ENCODE results near the gene OR7A10. TPM values are rescaled to one million over a fixed set of nuclear protein-coding genes. Genes with fewer than 3 reads are reported as not detected.

The OR7A10 gene
- total and polyA plus RNA-seq, 12 donors: not detected

GRCh38 chr19:14840206-14840605, 8.5 kb downstream of the OR7A10 start:
- DNase-seq: no peak
- no peaks in the 10 kb centered on the region for H3K4me1 ChIP-seq
- peaks cover 0 to 24% (median 0%) of the 10 kb centered on the region in 7 donors for H3K27me3 ChIP-seq
- no peak overlapping the region for H3K27ac ChIP-seq
- 24 to 44% methylated on average over 1 of the region's 1 CpG for whole genome bisulfite sequencing, 2 donors
- H3K9me3 ChIP-seq: peaks cover 0 to 11% (median 0%) of the 10 kb centered on the region in 11 donors
- H3K36me3 ChIP-seq: no peaks in the 10 kb centered on the region
- H3K4me3 ChIP-seq: no peak overlapping the region
- intact Hi-C loops (cut with DNase I): no loop called here
- TF ChIP-seq CTCF (IDR thresholded peaks at IDR 0.05): no peak
- no peak for ATAC-seq

GRCh38 chr19:14837391-14837790, 11.3 kb downstream of the OR7A10 start:
- TF ChIP-seq CTCF (IDR thresholded peaks at IDR 0.05): no peak
- WGBS, 2 donors: 62 to 63% methylated on average over 4 of the region's 4 CpGs
- Histone ChIP-seq H3K4me1 (no peaks in the 10 kb centered on the region), H3K36me3 (no peaks in the 10 kb centered on the region), H3K27ac (no peak overlapping the region), H3K9me3 (peaks cover 0 to 11% (median 0%) of the 10 kb centered on the region in 11 donors), H3K27me3 (peaks cover 0 to 11% (median 5%) of the 10 kb centered on the region in 7 donors), H3K4me3 (no peak overlapping the region)
- ATAC-seq (no peak), DNase-seq (no peak)
- intact Hi-C loops (cut with DNase I): no loop called here

GRCh38 chr19:14835011-14835410, 13.7 kb downstream of the OR7A10 start, which contains the start of the genes OR7A5 and OR7C1:
Gene OR7A5 (minus strand): TSS chr19:14835185. CDS start chr19:14828241, 6,944 bp downstream.
Gene OR7C1 (minus strand): TSS chr19:14835185. CDS start chr19:14800136, 35,049 bp downstream.
- Histone ChIP-seq H3K4me1 (no peaks in the 10 kb centered on the region), H3K9me3 (peaks cover 0 to 11% (median 0%) of the 10 kb centered on the region in 11 donors), H3K27me3 (peaks cover 0 to 7% (median 5%) of the 10 kb centered on the region in 7 donors), H3K27ac (peak within 1 kb of the TSS in 2 of 10 donors; percentile 9 to 49), H3K4me3 (no peak within 1 kb of the TSS), H3K36me3 (no peaks in the 10 kb centered on the region)
- no peak for TF ChIP-seq CTCF (IDR thresholded peaks at IDR 0.05)
- peak in 5 of 8 donors; percentile 22 to 69 (median 57) for ATAC-seq
- DNase-seq: no peak
- intact Hi-C loops (cut with DNase I): no loop called here
- WGBS, 2 donors: 8 to 14% methylated on average over 1 of the region's 1 CpG

GRCh38 chr19:14830702-14831101, 18.0 kb downstream of the OR7A10 start:
- no peak for TF ChIP-seq CTCF (IDR thresholded peaks at IDR 0.05)
- Histone ChIP-seq H3K27ac (no peak overlapping the region), H3K4me1 (no peaks in the 10 kb centered on the region), H3K9me3 (no peaks in the 10 kb centered on the region), H3K36me3 (no peaks in the 10 kb centered on the region), H3K4me3 (no peak overlapping the region), H3K27me3 (peaks cover 0 to 17% (median 5%) of the 10 kb centered on the region in 7 donors)
- WGBS, 2 donors: 23 to 42% methylated on average over 4 of the region's 4 CpGs
- DNase-seq (no peak), ATAC-seq (no peak)
- intact Hi-C loops (cut with DNase I): no loop called here

Data from heart right ventricle (tissue), 16 donors.